T-helper 1 cell (primary cell): Measurements from ENCODE around the gene ALG1.
"Not testable (repeated sequence)": the region's sequence is repeated elsewhere in the genome, so short reads cannot be mapped to it uniquely, and the experiment has no call there.

Experiments
- DNase-seq, 5 donors: peaks; one replicate each; pipeline ENCODE4 v3.0.0-alpha.2; 2012 to 2020

ALG1 gene

GRCh38 chr16:5075637-5076036 lies 4.0 kb downstream of the ALG1 start:
- DNase-seq: no peak

- DNase-seq: no peak
These were observed 5.7 kb downstream of the ALG1 start for GRCh38 chr16:5077304-5077703.

DNA sequence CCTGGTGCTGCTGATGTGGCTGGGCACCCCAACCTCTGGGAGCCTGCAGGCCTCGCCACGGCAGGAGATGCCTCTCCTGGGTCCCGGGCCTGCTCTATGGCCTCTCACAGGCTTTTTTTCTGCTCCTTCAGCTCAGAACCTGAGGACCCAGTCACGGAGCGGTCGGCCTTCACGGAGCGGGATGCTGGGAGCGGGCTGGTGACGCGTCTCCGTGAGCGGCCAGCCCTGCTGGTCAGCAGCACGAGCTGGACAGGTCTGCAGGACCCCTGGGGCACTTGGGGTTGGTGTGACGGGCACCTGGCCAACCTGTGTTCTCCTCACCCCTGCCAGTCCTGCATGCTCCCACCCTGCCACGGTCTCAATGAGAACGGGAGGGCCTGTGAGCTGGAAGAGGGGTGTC lies 7.0 kb downstream of the ALG1 start:
- no peak for DNase-seq

- DNase-seq: not testable (repeated sequence)
These were observed 8.8 kb downstream of the ALG1 start for GRCh38 chr16:5080461-5080860.

DNA sequence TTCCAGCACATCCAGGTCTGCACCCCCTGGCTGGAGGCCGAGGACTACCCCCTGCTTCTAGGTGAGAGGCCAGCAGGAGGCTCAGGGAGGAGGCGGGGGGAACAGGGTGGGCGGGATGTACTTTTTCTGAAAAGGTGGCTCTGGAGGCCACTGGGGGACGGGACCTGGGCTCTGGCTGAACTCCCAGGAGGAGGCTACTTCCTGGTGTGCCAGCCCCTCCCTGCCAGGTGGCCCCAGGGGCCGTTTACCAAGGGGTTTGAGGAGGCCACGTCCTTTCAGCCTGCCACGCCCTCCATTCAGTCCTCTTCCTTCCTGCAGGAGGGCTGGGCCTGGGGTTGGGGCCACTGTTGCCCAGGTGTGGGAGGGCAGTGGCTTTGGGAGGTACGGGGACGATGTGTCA lies 9.4 kb downstream of the ALG1 start:
- DNase-seq: not testable (repeated sequence)

DNA sequence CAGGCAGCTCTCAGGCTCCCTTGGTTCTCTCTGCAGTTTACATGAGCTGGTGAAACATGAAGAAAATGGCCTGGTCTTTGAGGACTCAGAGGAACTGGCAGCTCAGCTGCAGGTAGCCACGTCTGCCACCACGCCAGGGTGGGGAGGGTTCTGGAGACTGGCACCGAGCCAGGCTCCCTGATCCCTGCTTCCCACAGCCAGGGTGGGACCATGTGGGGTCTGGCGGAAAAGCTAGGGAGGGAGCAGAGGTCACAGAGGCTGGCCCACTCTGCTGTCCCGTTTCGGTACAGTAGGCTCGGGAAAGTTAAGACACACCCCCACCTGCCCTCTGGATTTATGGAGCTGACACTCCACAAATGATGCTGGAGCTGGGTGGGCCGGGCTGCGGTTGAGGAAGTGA lies 12.0 kb downstream of the ALG1 start:
- DNase-seq: not testable (repeated sequence)

DNA sequence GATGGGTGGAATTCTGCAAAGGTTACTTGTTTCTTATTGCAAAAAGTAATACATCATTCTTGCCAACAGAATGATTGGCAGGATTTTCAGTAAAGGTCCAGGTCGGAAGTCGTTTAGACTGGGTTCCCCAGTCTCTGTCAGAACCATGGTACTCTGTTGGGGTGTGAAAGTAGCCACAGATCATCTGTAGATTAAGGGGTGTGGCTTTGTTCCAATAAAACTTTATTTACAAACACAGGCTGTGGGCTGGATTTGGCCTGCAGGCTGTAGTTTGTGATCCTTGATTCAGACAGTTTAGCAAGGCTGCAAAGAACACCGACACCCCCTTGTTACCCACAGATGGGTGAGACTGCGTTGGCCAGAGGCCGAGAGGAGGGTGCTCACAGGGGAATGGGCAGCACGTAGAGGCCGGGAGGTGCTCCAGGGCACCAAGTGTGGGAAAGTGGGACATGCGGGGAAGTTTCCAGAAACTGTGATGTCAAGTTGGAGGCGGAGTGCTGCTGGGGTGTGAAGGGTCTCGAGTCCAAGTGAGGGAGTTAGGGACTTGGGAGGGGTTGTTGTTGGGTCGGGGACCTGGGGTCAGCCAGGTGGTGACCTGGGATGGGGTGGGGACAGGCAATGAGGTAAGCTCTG lies 12.6 kb downstream of the ALG1 start:
- not testable (repeated sequence) for DNase-seq

DNA sequence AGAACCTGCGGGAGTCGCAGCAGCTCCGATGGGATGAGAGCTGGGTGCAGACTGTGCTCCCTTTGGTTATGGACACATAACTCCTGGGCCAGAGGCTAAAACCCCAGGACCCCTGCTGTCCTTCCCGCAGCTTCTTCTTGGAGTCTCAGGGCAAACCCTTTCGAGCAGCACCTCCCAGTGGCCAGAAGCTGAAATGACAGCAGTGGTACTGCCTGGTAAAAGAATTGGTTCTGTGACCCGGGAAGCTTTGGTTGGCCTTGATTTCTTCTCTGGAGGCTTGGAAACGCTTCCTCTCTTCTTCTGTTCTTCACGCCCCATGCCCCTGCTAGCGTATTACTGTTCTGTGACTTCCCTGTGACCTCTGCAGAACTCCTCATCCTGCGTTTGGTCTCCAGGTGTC lies 13.2 kb downstream of the ALG1 start:
- peak in 3 of 5 donors; percentile 15 to 41 (median 32) for DNase-seq

GRCh38 chr16:5085716-5086115 lies 14.1 kb downstream of the ALG1 start:
- not testable (repeated sequence) for DNase-seq

DNA sequence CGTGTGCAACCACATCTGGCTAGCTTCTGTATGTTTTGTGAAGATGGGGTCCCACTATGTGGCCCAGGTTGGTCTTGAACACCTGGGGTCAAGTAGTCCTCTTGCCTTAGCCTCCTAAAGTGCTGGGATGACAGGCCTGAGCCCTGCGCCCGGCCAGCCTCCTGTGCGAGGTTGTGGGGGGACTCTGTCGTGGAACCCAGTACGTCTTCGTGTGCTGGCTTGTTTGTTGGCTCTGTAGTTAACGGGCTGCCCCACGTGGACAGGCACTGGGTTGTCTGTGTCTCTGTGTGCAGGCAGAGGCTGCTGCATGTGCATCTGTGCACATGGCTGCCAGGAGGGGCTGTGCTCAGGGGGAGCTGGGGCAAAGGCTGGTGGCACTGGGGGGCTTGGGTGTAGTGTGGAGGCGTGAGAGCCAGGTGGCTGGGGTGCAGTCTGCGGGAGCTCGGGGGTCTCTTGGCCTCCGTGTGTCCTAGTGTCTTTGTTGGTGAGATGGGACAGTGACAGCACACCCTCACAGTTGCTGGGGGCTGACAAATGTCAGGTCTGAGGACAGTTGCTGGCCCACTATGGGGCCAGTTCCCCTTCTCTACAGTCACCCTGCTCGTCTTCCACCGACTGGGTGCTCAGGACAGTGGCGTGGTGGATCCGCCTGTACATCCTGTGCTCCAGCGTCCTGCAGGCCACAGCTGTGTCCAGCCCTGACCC lies 16.6 kb downstream of the ALG1 start:
- not testable (repeated sequence) for DNase-seq

- DNase-seq: not testable (repeated sequence)
These were observed 17.3 kb downstream of the ALG1 start for GRCh38 chr16:5088936-5089335.

DNA sequence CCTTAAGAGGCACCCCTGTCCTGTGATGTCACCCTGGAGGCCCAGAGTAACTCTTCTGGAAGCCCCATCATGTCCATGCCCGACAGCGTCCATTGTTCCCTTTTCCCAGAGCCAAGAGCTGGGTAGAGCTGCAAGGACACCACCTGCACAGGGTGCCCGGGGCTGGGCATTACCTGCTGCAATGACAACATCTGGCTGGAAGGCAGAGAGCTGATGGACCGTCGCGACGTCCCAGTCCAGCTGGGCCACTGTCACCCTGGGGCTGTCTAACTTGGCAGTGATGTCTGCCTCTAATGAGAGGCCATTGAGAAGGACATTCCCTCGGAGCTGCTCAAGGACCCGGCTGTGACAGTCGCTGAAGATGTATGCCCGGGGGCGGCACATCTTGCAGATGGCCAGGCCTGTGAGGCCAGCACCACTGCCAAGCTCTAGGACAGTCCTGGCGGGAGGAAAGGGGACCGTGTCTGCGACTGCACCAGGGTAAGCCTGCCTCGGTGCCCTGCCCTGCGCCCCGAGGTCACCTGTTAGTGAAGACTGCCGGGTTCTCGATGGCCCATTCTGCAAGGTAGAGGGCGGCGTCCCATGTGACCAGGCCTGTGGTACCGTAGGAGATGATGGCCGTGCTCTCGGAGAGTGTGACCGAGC lies 18.4 kb downstream of the ALG1 start:
- not testable (repeated sequence) for DNase-seq

DNA sequence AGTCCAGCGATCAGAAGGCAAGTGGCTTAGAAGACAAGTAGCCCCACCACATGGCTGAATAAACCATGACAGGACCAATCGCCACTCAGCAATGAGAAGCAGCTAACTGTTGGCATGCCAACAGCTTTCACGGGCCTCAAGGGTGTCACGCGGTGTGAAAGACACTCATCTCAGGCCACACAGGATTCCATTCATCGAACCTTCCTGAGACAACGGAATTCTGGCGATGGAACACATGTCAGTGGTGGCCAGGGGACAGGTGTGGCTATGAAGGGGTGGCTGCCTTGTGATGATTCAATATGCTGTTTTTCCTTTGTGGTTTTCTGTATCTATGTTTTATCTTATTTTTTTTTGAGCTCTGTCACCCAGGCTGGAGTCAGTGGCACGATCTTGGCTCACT lies 18.9 kb downstream of the ALG1 start:
- DNase-seq: not testable (repeated sequence)

- not testable (repeated sequence) for DNase-seq
These were observed 21.4 kb downstream of the ALG1 start for GRCh38 chr16:5093081-5093480.

DNA sequence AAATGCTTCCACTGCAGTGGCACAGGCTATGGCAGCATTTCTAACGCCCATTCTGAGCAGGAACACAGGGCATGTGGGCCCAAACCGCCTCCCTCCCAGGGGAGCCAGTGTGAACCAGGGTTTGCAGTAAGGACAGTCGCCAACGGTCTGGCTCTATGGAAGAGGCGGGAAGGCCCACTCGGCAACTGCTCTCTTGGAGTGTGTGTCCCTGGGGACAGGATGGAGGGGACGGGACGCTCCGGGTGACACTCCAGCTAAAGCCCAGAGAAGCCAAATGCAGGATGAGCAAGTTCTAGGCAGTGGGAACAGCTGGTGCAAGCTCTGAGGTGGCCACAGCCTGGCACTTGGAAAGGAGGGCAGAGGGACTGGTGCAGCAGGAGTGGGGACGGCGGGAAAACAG lies 22.1 kb downstream of the ALG1 start:
- not testable (repeated sequence) for DNase-seq

DNA sequence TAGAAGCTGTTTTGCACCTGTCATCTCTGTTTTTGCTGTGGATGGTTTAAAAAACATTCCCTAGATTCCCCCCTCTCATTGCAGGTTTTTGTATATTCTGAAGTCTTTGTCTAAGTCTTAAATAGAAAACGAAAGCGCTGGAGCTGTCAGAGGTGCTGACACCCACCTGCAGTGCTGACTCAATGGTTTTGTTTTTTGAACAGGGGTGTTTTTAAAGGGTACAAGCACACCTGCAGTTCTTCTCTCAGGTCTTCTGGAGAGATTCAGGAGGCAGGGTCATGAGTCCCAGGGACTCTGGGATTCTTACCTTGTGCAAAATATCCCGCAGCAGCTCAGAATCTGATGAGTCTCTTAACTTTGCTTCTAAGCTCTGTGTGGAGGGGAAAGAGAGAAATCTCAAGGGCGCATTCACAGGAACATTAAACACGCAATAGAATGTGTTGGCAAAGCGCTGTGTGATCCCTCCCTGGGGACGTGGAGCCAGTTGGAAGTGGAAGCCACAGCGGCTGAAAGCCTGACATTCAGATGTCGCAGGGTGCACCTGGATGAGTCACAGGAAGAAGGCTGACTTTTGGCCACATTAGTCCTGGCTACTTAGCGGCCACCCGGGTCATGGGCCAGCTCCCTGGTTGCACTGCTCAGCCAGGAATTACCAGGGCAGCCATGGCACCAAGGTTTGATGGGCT lies 23.6 kb downstream of the ALG1 start:
- not testable (repeated sequence) for DNase-seq

GRCh38 chr16:5096437-5097060 lies 24.9 kb downstream of the ALG1 start:
- not testable (repeated sequence) for DNase-seq

- peak in 4 of 5 donors; percentile 17 to 41 (median 30) for DNase-seq
These were observed 25.4 kb downstream of the ALG1 start for GRCh38 chr16:5097061-5097469.

DNA sequence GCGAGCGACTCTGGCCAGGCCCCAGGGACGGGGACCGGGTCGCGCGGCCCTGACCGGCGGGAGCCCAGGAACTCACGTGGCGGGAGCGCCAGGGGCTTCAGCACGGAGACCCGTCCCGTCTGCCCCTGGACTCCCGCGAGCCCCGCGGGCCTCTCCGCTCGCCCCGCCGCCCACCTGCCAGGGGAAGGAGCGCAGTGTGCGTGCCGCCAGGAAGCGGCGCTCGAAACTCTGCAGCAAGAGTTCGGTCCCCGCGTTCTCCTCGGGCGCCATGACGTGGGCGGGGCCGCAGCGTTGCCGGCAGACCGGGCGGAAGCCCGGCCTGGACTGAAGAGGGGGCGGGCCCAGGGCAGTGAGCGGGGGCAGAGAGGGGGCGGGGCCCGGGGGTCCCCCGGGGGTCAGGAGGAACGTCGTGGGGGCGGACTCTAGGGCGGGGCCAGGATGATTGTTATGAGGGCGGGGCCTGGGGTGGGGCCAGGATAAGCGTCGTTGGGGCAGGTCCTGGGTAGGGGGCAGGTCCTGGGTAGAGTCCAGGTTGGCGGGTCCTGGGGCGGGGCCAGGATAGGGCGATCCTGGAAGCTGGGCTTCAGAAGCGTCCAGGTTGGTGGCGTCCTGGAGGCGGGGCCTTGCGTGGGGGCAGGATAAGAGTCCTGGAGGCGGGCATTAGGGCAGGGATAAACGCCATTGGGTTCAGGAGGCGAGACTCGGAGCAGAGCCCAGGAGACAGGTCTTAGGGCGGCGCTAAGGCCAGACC lies 26.0 kb downstream of the ALG1 start, which contains the start of gene EEF2KMT:
Gene EEF2KMT, minus strand, starts transcription at position 326 of the 751 bp plus-strand sequence. Its CDS starts 56 bp downstream, at position 270.
- DNase-seq: peak; percentile 82 to 97 (median 88)

GRCh38 chr16:5098221-5099159 lies 26.8 kb downstream of the ALG1 start:
- DNase-seq: peak; percentile 77 to 96 (median 96)

DNA sequence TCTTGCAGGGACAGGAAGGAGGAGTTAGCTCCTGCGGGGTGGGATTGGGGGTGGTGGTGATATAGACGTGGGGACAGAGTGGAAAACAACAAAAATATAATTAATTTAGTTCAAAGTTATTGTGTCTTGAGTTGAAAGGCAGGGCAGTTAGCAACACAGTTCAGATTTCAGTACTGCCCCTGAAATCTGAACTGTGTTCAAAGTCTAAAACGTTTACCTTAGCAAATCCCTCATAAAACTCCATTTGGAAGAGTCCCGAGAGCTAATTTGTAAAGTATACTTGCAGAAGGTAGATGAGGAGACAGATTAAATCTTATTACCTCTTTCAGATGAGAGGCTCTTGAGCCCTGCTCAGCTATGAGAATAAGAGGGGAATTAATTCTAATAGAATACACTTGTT lies 27.5 kb downstream of the ALG1 start:
- DNase-seq: not testable (repeated sequence)
